ENCODE data around the gene AHR.
"Not testable (repeated sequence)": the region's sequence is repeated elsewhere in the genome, so short reads cannot be mapped to it uniquely, and the experiment has no call there.

Gene AHR

DNA sequence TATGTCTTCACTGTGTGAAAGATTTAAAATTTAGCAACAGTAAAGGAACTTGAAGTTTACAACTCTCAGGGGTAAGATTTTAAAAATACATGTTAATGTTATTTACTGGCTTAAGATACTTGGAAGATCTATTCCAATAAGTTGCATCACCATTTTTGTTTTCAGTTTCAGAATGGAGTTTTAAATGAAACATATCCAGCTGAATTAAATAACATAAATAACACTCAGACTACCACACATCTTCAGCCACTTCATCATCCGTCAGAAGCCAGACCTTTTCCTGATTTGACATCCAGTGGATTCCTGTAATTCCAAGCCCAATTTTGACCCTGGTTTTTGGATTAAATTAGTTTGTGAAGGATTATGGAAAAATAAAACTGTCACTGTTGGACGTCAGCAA lies 44.3 kb downstream of the AHR start:
- DNase-seq: no peak

DNA sequence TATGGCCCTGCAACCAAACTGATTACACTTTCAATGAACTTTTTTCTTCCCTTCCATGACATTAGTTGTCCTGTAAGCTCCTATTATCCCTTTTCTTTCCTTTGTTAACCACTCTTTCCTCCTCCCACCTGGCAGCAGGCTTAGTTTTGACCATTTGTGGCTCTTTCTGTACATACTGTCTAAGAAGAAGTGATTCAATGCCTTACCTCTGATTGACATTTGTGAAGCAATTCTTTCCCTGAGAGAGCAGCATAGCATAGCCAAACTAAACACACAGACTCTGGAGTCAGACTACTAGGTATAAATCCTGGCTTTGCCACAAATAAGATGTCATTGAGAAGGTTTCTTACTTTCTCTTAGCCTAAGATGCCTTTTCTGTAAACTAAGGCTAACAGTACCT lies 48.9 kb downstream of the AHR start:
- DNase-seq: no peak

DNA sequence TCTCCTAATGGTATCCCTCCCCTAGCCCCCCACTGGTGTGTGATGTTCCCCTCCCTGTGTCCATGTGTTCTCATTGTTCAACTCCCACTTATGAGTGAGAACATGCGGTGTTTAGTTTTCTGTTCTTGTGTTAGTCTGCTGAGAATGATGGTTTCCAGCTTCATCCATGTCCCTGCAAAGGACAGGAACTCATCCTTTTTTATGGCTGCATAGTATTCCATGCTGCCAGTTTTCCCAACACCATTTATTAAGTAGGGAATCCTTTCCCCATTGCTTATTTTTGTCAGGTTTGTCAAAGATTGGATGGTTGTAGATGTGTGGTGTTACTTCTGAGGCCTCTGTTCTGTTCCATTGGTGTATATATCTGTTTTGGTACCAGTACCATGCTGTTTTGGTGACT lies 50.5 kb downstream of the AHR start:
- DNase-seq: not testable (repeated sequence)

DNA sequence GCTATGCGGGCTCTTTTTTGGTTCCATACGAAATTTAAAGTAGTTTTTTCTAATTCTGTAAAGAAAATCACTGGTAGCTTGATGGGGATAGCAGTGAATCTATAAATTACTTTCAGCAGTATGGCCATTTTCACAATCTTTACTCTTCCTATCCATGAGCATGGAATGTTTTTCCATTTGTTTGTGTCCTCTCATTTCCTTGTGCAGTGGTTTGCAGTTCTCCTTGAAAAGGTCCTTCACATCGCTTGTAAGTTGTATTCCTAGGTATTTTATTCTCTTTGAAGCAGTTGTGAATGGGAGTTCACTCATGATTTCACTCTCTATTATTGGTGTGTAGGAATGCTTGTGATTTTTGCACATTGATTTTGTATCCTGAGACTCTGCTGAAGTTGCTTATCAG lies 51.9 kb downstream of the AHR start:
- not testable (repeated sequence) for DNase-seq

DNA sequence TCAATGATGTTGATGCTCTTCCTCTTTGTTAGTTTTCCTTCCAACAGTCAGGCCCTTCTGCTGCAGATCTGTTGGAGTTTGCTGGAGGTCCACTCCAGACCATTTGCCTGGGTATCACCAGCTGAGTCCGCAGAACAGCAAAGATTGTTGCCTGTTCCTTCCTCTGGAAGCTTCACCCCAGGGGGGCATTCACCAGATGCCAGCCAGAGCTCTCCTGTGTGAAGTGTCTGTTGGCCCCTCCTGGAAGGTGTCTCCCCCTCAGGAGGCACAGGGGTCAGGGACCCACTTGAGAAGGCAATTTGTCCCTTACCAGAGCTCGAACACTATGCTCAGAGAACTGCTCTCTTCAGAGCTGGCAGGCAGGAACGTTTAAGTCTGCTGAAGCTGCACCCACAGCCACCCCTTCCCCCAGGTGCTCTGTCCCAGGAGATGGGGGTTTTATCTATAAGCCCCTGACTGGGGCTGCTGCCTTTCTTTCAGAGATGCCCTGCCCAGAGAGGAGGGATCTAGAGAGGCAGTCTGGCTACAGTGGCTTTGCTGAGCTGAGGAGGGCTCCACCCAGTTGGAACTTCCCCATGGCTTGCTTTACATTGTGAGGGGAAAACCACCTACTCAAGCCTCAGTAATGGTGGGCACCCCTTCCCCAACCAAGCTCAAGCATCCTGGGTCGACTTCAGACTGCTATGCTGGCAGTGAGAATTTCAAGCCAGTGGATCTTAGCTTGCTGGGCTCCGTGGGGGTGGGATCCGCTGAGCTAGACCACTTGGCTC lies 55.4 kb downstream of the AHR start:
- not testable (repeated sequence) for DNase-seq

DNA sequence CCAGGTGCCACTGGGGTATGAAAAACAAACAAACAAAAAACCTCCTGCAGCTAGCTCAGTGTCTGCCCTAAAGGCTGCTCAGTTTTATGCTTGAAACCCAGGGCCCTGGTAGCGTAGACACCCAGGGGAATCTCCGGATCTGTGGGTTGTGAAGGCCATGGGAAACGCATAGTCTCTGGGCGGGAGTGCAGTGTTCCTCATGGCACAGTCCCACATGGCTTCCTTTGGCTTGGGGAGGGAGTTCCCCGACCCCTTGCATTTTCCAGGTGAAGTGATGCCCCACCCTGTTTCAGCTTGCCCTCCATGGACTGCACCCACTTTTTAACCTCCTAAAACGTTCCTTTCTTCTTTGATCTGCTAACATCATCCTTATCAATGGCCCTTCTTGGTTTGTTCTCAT lies 56.0 kb downstream of the AHR start:
- no peak for DNase-seq

DNA sequence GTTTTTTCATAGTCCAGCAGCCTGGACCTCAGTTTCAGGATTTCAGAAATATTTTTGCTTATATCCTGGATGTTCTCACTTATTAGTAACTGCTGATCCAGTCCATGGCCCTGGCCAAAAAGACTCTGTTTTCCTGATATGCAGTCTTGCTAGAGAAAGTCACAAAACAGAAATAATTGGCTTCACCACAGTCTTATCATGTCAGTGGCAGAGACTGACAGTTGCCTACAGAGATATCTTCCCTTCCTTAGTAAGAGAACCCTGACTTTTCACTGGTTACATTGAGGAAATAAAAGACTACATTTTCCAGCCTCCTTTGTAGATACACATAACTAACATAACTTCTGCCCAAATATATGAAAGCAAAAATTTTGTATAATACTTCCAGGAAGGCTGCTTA lies 56.6 kb downstream of the AHR start:
- no peak for DNase-seq

DNA sequence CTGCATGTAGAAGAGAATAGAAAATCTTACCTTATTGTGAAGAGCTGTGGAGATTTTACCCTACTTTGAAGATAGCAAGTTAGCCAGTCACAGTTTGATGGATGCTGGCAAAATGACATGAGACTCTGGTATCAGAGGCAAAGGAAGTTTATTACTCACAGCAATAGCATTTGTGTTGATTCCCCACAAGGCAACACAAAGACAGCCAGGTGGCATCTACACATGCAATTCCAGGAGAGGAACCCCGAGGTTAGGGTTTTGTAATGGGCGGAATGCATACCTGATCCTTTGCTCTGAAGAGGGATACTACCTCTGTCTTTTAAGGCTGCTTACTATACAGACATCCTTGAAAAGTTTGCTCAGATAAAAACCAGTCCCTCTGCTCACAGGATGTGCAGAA lies 59.5 kb downstream of the AHR start:
- no peak for DNase-seq

DNA sequence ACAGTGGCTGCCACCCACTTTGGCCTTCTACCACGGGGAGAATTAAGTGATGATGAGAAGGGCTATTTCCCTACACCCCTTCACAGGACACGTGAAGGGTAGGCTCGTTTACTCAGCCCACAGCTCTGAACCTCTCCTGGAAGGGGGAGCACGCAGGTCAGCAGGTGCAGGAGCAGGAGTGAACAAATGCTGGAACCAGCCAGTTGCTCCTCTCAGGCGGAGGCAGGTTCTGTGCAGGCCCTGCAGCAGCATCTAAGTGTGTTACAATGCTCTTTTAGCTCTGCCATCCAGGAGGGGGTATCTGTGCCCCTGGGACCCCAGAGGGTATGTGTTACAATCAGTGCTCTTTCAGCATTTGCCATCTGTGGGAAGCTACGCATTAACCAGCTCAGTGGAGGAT lies 61.2 kb downstream of the AHR start:
- DNase-seq: no peak

DNA sequence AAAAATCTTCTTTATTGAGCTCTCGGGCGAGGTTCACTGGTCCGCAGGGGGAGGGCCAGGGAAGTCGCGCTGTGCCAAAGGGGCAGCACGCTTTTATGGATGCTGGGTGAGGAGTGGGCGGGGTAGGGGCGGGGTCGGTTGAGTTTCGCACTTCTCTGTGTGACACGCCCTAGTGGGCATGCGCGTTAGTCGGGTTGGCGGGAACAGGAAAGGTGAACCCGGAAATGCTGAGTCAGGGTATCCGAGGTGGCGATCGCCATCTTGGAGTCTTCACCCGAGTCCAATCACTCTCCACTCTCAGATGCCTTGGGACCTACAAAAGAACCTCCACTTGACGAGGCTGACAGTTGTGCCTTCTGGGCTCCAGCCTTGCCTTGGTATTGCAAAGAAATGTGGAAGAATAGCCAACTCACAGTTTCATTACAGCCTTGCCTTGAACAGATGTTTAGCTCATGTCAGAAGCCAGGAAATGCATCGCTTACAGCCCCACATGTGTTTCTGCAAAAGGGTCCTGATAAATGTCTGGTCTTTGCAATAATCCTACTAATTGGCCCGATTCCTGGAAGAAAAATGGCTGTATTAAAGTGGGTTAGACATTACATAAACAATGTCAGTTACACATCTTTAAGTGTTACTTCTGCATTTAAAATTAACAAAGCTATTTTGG lies 64.1 kb downstream of the AHR start:
- DNase-seq: no peak

DNA sequence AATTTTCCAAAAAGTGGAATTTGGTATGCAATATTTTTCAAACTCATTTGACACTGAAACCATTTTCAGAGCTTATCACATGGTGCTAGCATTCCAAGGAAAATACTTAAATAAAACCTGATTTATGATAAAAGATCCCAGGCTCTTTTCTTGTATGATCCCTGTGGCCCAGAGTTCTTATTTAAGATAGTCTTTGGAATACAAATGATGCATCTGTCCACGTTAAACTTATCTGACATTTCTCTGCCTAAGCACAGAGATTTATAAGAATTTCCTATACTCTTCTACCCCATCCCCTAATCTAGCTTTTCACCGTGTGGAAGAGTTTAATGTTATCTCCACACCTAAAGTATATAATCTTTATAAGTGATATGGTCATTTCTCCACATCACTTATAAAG lies 66.2 kb downstream of the AHR start:
- DNase-seq: no peak

DNA sequence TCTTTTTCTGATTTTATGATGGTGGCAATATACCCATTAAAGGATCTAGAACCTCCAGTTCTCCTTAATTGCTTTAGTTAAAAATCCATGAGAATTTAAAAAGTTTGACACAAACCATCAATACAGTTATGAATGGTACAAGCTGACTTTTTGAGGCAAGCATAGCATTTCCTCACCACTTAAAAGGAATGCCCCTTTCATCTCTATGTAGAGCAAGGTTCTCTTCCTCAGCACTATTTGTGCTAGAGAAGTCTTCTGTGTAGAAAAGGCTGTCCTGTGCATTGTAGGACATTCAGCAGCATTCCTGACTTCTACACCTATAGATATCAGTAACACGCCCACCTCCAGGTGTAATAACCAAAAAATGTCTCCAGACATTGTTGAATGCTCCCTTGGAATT lies 67.3 kb downstream of the AHR start:
- no peak for DNase-seq

DNA sequence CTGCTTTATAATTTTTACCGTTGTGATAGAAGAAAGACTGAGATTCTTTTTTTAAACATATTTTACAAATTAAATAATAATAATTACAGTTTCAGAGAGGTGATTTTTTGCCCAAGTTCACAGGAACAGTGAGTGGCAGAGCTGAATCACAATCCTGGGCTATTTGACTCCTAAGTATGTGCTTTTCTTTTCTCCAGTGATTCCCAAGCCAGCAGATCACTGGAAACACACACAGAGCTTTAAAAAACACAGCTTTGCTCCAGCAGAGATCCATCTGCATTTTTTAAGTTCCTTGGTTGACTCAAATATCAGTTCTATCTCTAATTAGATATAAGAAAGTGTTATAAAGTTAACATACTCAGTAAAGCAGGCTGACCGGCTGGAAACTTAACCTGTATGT lies 69.0 kb downstream of the AHR start:
- no peak for DNase-seq

DNA sequence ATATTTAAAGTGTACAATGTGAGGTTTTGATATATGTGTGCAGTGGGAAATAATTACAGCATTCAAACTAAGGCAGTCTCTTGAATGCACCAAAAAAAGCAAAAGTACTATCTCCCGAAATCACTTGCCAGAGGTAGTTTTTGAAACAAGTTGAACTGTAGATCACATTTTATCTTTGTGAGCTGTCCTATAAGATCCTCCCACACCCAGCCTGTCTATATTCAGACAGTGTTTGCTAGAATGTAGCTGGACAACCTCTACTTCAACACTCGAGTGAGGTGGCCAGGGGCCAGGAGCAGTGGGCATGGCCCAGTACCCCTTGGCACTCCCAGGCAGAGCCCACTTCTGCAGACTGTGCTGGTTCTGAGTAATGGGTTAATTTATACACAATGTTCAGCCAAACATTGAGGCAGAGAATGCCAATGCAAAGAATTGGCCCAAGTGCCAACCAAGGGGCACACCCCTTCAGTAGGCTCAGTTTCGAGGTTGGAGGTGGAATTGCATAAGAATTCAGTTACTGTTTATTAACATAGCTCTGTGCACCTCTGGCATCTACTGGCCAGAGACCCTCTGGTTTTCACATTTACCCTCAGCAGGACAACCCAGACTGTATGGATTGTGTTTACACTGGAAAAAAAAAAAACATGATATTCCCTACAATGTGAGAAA lies 70.5 kb downstream of the AHR start:
- no peak for DNase-seq

DNA sequence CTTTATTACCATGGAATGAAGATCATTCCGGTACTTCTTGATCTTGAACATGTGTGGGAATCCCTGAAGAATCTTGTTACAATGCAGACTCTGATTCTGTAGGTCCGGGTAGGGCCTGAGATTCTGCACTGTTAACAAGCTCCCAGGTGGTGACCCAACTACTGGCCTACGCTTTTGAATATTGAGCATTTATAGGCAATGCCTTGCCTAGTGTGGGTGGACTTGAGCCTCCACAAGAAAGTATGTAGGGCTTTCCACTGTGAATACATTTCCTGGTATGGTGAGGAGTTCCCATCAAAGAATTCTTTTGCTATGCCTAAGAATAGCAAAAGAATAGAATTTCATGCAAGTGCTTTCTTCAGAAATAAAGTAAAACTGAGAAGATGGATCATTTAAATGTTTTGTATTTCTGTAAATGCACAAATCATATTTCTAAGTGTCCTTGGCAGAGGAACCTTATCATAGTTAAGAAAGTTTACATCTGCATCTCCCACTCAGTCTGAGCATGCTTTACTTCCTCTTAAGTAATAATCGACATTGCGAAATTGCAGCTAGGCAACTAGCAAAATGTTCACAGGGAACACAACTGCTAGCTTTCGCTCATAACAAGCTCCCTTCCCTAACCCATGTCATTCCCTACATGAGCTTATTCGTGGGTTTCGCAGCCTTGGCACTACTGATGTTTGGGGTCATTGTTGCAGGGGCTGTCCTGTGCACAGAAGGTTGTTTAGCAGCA lies 71.4 kb downstream of the AHR start:
- peak; percentile 11 to 13 for DNase-seq

DNA sequence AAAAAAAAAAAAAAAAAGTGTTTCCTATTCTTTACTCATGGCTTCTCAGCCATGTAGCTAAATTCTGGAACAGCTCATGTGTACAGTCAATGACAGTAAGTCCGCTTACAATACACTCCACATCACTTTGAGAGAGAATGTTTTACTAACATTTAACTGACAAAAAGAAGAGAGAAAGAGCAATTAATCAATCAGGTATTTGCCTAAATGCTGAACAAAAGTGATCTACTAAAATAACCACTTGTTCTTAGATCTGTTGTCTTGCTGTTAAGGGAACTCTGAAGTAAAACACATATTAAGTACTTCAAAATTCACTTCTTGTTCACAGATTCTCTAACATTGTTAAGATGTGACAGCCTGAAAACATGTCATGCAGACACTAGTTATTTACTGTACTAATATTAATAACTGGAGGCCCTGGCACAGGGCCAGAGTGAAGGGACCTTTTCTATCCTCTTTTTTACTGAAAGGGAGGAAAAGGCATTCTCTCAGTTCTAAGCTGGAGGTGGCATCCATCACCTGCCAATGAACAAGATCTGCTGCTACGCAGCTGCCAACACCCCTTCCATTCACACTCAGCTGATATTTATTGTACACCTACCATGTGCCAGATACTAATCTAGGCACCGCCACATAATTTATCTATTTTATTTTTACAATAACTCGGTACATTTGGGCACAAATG lies 72.6 kb downstream of the AHR start:
- DNase-seq: no peak

DNA sequence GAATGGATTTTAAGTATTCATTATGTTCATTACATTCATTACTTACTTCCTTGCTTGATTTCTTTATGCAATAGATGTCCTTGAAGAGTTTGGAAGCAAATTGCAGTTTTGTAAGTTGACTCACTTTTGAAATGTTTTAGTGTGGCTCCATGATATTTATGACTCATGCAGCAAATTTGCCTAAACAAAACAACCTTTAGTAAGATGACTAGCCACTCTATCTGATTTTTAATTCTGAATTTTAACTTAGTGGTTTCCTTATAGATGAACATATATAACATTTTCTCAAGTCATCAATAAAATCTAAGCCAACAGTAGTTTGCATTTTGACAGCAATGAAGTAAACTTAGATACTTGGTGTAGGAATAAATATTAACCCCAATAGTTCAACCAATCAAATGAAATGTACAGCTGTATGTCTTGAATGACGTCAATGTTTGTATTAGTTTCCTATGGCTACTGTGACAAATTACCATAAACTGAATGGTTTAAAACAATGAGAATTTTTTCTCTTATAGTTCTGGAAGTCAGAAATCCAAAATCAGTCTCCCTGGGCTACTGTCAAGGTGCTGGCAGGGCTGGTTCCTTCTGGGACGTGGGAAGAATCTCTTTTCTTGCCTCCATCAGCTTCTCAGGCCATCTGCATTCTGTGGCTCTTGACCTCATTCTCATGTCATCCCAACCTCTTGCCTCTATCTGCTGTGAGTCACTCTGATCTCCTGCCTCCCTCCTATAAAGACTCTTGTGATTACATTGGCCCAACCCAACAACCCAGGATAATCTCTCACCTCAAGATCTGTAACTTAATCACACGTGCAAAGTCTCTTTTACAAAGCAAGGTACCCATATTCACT lies 73.4 kb downstream of the AHR start:
- DNase-seq: no peak

DNA sequence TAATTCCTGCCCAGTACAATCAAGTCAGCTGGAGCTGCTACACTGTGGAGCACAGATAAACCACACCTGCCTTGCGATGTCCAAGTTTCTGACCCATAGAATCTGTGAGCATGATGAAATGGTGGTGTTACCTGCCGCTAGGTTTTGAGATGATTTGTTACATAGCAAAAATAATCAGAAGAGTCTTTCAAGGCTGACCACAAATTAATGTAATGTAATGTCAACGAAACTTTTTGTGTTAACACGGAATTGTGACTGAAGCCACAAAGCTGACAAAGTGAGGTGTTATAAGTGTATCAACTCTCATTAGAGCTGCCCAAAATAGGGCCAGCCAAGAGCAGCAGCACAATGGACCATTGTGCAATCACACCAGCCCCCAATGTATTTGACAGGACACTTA lies 75.7 kb downstream of the AHR start:
- no peak for DNase-seq

DNA sequence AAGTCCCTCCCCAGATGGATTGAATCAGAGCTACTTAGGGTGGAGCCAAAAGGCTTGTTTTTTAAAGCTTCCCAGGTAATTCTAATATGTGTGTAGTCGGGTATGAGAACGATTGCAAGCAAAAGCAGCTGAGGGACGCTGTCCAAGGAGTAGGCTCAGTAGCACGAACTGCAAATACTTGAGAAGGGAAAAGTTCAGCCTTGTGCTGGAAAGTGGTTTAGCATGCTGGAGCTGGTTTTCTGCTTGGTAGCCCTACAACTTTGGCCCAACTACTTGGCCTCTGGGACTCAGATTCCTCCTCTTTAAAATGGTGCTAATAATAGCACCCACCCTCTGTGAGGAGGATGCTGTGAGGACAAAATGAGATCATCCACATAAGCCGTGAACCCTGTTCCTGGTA lies 76.2 kb downstream of the AHR start:
- DNase-seq: no peak

DNA sequence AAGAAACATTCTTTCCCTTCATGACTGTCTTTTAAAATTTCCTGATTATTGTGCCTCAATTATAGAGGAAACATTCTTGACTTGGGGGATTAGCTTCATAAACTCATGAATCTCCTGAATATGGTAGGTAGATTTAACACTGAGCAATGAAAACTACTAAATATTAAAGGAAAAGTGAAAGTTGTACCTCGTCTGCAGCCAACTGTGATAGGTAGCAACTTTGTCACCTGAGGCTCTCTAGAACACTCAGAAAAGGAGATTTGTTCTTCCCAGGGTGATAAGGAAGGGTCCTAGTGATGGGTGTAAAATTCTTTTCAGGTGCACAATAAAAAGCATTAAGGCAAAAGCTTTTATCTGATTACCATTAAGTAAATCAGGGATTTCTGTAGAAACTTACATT lies 78.1 kb downstream of the AHR start:
- DNase-seq: no peak

DNA sequence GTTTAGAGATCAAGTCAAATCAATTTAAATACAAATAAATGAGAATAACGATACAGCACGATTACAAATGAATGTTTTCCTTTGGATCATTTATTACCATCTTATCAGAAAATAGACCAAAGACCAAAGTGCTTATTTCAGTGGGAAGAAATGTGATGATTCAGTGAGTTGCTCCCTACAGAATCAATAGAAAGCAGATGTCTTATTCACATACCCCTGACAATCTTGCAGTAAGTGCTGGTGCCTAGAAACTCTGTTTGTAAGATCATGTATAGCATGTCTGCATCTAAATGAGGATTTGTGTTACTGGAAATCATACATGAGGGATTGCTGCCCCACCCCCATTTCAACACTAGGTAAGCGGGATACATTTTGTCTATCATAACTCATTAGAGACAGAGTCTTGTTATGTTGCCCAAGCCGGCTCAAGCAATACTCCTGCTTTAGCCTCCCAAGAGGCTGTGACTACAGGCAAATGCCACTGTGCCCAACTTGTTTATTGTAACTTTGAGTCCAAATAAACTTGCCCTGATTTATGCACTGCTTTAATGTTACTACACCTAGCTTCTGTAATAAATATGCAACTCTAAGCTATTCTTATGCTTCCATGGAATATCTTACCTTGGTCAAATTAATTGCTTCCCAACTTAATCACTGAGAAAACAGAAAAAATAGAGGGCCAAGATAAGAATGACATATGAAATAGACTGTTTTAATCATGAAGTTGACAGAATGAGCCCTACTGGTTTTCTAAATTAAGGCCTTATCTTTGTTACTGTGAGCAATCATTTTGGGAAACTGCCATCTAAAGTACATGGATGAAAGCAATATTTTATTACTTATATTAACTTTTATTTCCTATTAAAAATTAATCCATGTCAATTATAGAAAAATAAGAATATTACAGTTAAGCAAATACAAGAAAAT lies 82.5 kb downstream of the AHR start:
- DNase-seq: no peak
